ENCODE data around the gene FRG1.
"Not testable (repeated sequence)": the region's sequence is repeated elsewhere in the genome, so short reads cannot be mapped to it uniquely, and the experiment has no call there.

FRG1 gene

GRCh38 chr4:189940178-189941004 is at the start of gene FRG1:
Gene FRG1, plus strand, starts transcription at chr4:189940872. Its CDS starts 138 bp downstream, at chr4:189941010.
- peak; percentile 97 for DNase-seq (ENCODE audit: low spot score)

GRCh38 chr4:189897667-189898066 is 43.0 kb upstream of the FRG1 start:
- no peak for DNase-seq (ENCODE audit: low spot score)

GRCh38 chr4:189899481-189900015 is 41.1 kb upstream of the FRG1 start:
- not testable (repeated sequence) for DNase-seq (ENCODE audit: low spot score)

GRCh38 chr4:189904420-189905027 is 36.1 kb upstream of the FRG1 start:
- DNase-seq (ENCODE audit: low spot score): peak; percentile 59

GRCh38 chr4:189912170-189912569 is 28.5 kb upstream of the FRG1 start:
- no peak for DNase-seq (ENCODE audit: low spot score)

- DNase-seq (ENCODE audit: low spot score): no peak
Observed at GRCh38 chr4:189917161-189917891, 23.3 kb upstream of the FRG1 start.

- no peak for DNase-seq (ENCODE audit: low spot score)
Observed at GRCh38 chr4:189921058-189921457, 19.6 kb upstream of the FRG1 start.

- DNase-seq (ENCODE audit: low spot score): not testable (repeated sequence)
Observed at GRCh38 chr4:189926742-189927141, 13.9 kb upstream of the FRG1 start.

- DNase-seq (ENCODE audit: low spot score): no peak
Observed at GRCh38 chr4:189941005-189941450, 356 bp downstream of the FRG1 start.

GRCh38 chr4:189942412-189942811 is 1.7 kb downstream of the FRG1 start:
- DNase-seq (ENCODE audit: low spot score): not testable (repeated sequence)

- DNase-seq (ENCODE audit: low spot score): not testable (repeated sequence)
Observed at GRCh38 chr4:189944077-189944476, 3.4 kb downstream of the FRG1 start.

GRCh38 chr4:189946906-189947305 is 6.2 kb downstream of the FRG1 start:
- not testable (repeated sequence) for DNase-seq (ENCODE audit: low spot score)

- not testable (repeated sequence) for DNase-seq (ENCODE audit: low spot score)
Observed at GRCh38 chr4:189948486-189948885, 7.8 kb downstream of the FRG1 start.

GRCh38 chr4:189969291-189969690 is 28.6 kb downstream of the FRG1 start:
- DNase-seq (ENCODE audit: low spot score): not testable (repeated sequence)

- DNase-seq (ENCODE audit: low spot score): no peak
Observed at GRCh38 chr4:189973646-189974045, 33.0 kb downstream of the FRG1 start.

GRCh38 chr4:189974056-189974455 is 33.4 kb downstream of the FRG1 start:
- DNase-seq (ENCODE audit: low spot score): no peak

GRCh38 chr4:189979196-189980047 is 38.8 kb downstream of the FRG1 start:
- no peak for DNase-seq (ENCODE audit: low spot score)

GRCh38 chr4:189980292-189980691 is 39.6 kb downstream of the FRG1 start:
- DNase-seq (ENCODE audit: low spot score): not testable (repeated sequence)

- DNase-seq (ENCODE audit: low spot score): no peak
Observed at GRCh38 chr4:189981970-189982369, 41.3 kb downstream of the FRG1 start.

GRCh38 chr4:189983916-189984526 is 43.3 kb downstream of the FRG1 start:
- DNase-seq (ENCODE audit: low spot score): not testable (repeated sequence)

GRCh38 chr4:189984661-189985060 is 44.0 kb downstream of the FRG1 start:
- not testable (repeated sequence) for DNase-seq (ENCODE audit: low spot score)

Data from ecto neural progenitor cell (in vitro differentiated cells).